ENCODE measurements around the gene CCDC170. TPM values are rescaled to one million over a fixed set of nuclear protein-coding genes. Genes with fewer than 3 reads are reported as not detected.

Gene CCDC170
- total RNA-seq, 5 donors from 2014 or later (not counting 1 experiment from before 2014, with no cell fraction given), result 0.07 to 0.32 TPM; not detected in 3

DNA sequence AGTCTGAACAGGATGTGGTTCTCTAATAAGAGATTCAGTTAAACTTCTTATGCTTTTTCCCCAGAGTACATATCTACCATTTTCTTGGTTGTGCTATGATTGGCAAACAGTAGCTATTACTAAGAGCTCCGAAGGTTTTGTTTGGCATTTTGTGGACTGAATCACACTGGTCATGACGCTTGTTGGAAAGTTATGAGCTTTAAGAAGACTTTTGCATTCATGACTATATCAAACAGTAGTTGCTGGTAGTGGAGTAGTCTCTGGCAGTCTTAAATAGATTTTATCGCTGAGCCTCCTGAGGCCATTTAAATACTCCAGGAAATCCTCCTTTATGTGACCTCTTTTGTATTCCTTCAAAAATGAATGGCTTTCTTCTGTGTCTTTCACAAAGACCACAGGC is 40.8 kb downstream of the CCDC170 start:
- ATAC-seq (replicated peaks in 1 of 4) (no peak), DNase-seq (no peak)
- no peaks in the 10 kb centered on the region for H3K9me3 ChIP-seq
- POLR2A ChIA-PET, result no interaction called here
- no peaks in the 10 kb centered on the region for H3K36me3 Mint-ChIP-seq
- no peaks in the 10 kb centered on the region for H3K4me1 Mint-ChIP-seq
- CTCF ChIA-PET, result no interaction called here
- no peaks in the 10 kb centered on the region for H3K36me3 ChIP-seq (ENCODE audit: control insufficient read depth in 2 of 2, extremely low read depth in 1 of 2, insufficient read depth in 1 of 2, low read length in 1 of 2)
- no peak overlapping the region for H3K27ac ChIP-seq (ENCODE audit: low read length)
- peaks cover 7 to 8% (median 8%) of the 10 kb centered on the region in 3 donors for H3K9me3 Mint-ChIP-seq
- H3K27ac Mint-ChIP-seq, result no peak overlapping the region
- no peak overlapping the region for H3K4me3 ChIP-seq (ENCODE audit: control insufficient read depth in 1 of 2, extremely low read depth in 1 of 2, low read length in 1 of 2)
- H3K27me3 ChIP-seq (replicated peaks in 1 of 2; ENCODE audit: control insufficient read depth in 2 of 2, extremely low read depth in 1 of 2, insufficient read depth in 2 of 2, low read length in 1 of 2), result no peaks in the 10 kb centered on the region
- WGBS (ENCODE audit: insufficient coverage), result no CpG with 5 or more reads among the region's 3 CpGs
- no peak overlapping the region for H3K4me3 Mint-ChIP-seq
- peaks cover 6 to 7% of the 10 kb centered on the region in 2 donors for H3K27me3 Mint-ChIP-seq
- H3K4me1 ChIP-seq (ENCODE audit: control insufficient read depth in 1 of 2, extremely low read depth in 1 of 2, insufficient read depth in 2 of 2, low read length in 2 of 2), result no peaks in the 10 kb centered on the region

DNA sequence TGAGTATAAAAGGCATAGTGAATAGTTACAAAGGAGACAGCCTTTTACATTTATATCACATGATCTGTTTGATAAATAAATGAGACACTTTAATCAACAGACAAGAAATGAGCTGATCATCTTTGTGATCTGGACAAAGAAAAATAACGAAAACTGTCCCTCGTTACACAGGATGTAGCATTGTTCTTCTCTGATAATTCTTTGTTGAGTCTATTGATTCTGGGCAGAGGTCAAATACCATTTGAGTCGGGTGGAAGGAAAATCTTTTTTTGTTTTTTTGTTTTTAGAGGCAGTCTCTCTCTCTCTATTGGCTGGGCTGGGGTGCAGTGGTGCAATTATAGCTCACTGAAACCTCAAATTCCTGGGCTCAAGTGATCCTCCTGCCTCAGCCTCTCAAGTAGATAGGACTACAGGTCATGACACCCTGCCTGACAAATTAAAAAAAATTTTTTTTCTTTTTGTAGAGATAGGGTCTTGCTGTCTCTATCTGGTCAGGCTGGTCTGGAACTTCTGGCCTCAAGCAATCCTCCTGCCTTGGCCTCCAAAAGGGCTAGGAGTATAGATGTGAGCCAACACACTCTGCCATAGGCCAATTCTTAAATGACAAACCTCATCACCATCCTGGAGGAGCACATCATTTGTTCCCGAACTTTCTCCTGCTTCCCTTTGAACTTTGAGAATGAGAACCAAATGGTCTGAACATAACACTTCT is 41.8 kb downstream of the CCDC170 start:
- no peaks in the 10 kb centered on the region for H3K36me3 ChIP-seq (ENCODE audit: control insufficient read depth in 2 of 2, extremely low read depth in 1 of 2, insufficient read depth in 1 of 2, low read length in 1 of 2)
- no peak overlapping the region for H3K4me3 ChIP-seq (ENCODE audit: control insufficient read depth in 1 of 2, extremely low read depth in 1 of 2, low read length in 1 of 2)
- no peaks in the 10 kb centered on the region for H3K4me1 ChIP-seq (ENCODE audit: control insufficient read depth in 1 of 2, extremely low read depth in 1 of 2, insufficient read depth in 2 of 2, low read length in 2 of 2)
- ATAC-seq (replicated peaks in 1 of 4) (no peak), DNase-seq (no peak)
- H3K27ac ChIP-seq (ENCODE audit: low read length), result no peak overlapping the region
- Mint-ChIP-seq H3K27me3 (peaks cover 5 to 6% of the 10 kb centered on the region in 2 donors), H3K9me3 (peaks cover 8 to 12% (median 12%) of the 10 kb centered on the region in 3 donors), H3K4me1 (no peaks in the 10 kb centered on the region), H3K4me3 (no peak overlapping the region), H3K27ac (no peak overlapping the region), H3K36me3 (no peaks in the 10 kb centered on the region)
- POLR2A ChIA-PET, result interaction anchor here in 1 of 2 donors (0.6 kb wide), 1 partner anchor 671 kb away, joined by 8 read pairs; no protein-coding TSS in a partner anchor
- 100% methylated on average over 2 of the region's 4 CpGs for WGBS (ENCODE audit: insufficient coverage)
- no peaks in the 10 kb centered on the region for H3K9me3 ChIP-seq
- CTCF ChIA-PET, result interaction anchor here in 1 of 2 donors (0.6 kb wide), 1 partner anchor 43 kb away, joined by 5 read pairs; no protein-coding TSS in a partner anchor
- no peaks in the 10 kb centered on the region for H3K27me3 ChIP-seq (replicated peaks in 1 of 2; ENCODE audit: control insufficient read depth in 2 of 2, extremely low read depth in 1 of 2, insufficient read depth in 2 of 2, low read length in 1 of 2)

DNA sequence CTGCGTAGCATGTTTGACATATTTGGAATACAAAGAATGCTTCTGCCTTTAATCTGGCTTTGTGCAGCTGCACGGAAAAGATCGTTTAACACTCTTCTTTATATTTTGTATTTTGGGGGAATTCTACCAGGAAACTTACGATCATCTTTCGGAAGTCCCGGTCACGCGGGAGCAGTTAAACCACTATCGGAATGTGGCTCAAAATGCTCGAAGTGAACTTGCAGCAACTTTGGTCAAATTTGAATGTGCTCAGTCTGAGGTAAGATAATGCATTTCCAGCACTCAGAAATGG is 42.3 kb downstream of the CCDC170 start:
- no peaks in the 10 kb centered on the region for H3K9me3 ChIP-seq
- no peak overlapping the region for H3K27ac ChIP-seq (ENCODE audit: low read length)
- ATAC-seq (replicated peaks in 1 of 4), result no peak
- POLR2A ChIA-PET, result no interaction called here
- H3K9me3 Mint-ChIP-seq, result peaks cover 10 to 17% (median 16%) of the 10 kb centered on the region in 3 donors
- WGBS (ENCODE audit: insufficient coverage), result 94% methylated on average over 7 of the region's 10 CpGs
- H3K27ac Mint-ChIP-seq, result no peak overlapping the region
- no peaks in the 10 kb centered on the region for H3K4me1 ChIP-seq (ENCODE audit: control insufficient read depth in 1 of 2, extremely low read depth in 1 of 2, insufficient read depth in 2 of 2, low read length in 2 of 2)
- H3K4me3 Mint-ChIP-seq, result no peak overlapping the region
- CTCF ChIA-PET, result no interaction called here
- H3K36me3 Mint-ChIP-seq, result no peaks in the 10 kb centered on the region
- no peak for DNase-seq
- H3K4me1 Mint-ChIP-seq, result no peaks in the 10 kb centered on the region
- H3K36me3 ChIP-seq (ENCODE audit: control insufficient read depth in 2 of 2, extremely low read depth in 1 of 2, insufficient read depth in 1 of 2, low read length in 1 of 2), result no peaks in the 10 kb centered on the region
- H3K4me3 ChIP-seq (ENCODE audit: control insufficient read depth in 1 of 2, extremely low read depth in 1 of 2, low read length in 1 of 2), result no peak overlapping the region
- peaks cover 5 to 6% of the 10 kb centered on the region in 2 donors for H3K27me3 Mint-ChIP-seq
- no peaks in the 10 kb centered on the region for H3K27me3 ChIP-seq (replicated peaks in 1 of 2; ENCODE audit: control insufficient read depth in 2 of 2, extremely low read depth in 1 of 2, insufficient read depth in 2 of 2, low read length in 1 of 2)

DNA sequence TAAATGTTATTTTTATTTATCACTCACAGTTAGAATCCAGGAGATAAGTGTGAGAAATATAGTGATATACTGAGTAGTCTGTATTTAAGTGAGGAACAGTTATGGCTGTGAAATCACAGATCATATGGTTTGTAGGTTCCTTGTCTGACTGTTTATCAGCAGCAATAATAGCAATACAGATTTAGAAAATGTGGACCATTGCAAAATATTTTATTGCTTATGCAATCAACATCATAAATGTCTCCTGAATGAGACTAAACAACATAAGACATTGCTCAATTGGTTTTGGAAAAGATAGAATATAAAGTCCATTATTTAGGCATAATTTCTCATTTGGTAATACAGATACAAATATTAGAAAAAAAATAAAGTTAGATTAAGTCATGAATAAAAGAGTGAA is 43.7 kb downstream of the CCDC170 start:
- ChIA-PET CTCF (no interaction called here), POLR2A (no interaction called here)
- Mint-ChIP-seq H3K9me3 (peaks cover 10 to 19% (median 18%) of the 10 kb centered on the region in 3 donors), H3K4me1 (no peaks in the 10 kb centered on the region), H3K4me3 (no peak overlapping the region), H3K27ac (no peak overlapping the region), H3K27me3 (peaks cover 5 to 6% of the 10 kb centered on the region in 2 donors), H3K36me3 (no peaks in the 10 kb centered on the region)
- peaks cover 0 to 2% of the 10 kb centered on the region in 2 experiments for H3K27me3 ChIP-seq (replicated peaks in 1 of 2; ENCODE audit: control insufficient read depth in 2 of 2, extremely low read depth in 1 of 2, insufficient read depth in 2 of 2, low read length in 1 of 2)
- no peak overlapping the region for H3K27ac ChIP-seq (ENCODE audit: low read length)
- no peaks in the 10 kb centered on the region for H3K9me3 ChIP-seq
- no peak for DNase-seq
- H3K4me3 ChIP-seq (ENCODE audit: control insufficient read depth in 1 of 2, extremely low read depth in 1 of 2, low read length in 1 of 2), result no peak overlapping the region
- no peak for ATAC-seq (replicated peaks in 1 of 4)
- no peaks in the 10 kb centered on the region for H3K4me1 ChIP-seq (ENCODE audit: control insufficient read depth in 1 of 2, extremely low read depth in 1 of 2, insufficient read depth in 2 of 2, low read length in 2 of 2)
- H3K36me3 ChIP-seq (ENCODE audit: control insufficient read depth in 2 of 2, extremely low read depth in 1 of 2, insufficient read depth in 1 of 2, low read length in 1 of 2), result no peaks in the 10 kb centered on the region

DNA sequence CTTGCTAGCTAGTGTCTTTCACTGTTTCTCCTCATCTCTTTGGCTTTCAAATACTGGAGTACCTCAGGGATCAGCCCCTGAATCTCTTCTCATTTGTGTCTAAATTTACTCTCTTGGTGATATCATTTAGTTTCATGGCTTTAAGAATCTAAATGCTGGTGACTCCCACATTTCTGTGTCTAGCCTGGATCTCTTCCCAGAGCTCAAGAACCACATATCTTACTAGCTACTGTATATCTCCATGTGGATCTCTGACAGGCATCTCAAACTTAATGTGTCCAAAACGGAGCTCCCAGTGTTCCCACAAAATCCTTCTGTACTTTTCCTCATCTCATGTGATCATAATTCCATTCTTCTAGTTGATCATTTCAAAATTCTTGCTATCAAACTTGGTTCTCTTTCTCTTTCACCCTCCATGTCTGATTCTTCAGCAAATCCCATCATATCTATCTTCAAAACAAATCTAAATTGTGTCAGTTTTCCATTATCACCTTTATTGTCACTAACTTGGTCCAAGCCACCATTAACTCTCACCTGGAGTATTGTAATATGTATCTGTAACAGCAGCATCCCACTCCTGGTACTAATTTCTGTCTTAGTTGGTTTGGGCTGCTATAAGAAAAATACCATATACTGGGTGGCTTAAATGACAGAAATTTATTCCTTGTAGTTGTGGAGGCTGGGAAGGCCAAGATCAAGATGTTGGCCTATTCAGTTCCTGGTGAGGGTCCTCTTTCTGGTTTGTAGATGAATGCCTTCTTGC is 45.9 kb downstream of the CCDC170 start:
- Mint-ChIP-seq H3K4me3 (no peak overlapping the region), H3K36me3 (no peaks in the 10 kb centered on the region), H3K9me3 (peaks cover 10 to 19% (median 15%) of the 10 kb centered on the region in 3 donors), H3K27me3 (no peaks in the 10 kb centered on the region), H3K27ac (no peak overlapping the region), H3K4me1 (no peaks in the 10 kb centered on the region)
- H3K36me3 ChIP-seq (ENCODE audit: control insufficient read depth in 2 of 2, extremely low read depth in 1 of 2, insufficient read depth in 1 of 2, low read length in 1 of 2), result no peaks in the 10 kb centered on the region
- ATAC-seq (replicated peaks in 1 of 4) (no peak), DNase-seq (no peak)
- ChIA-PET CTCF (interaction anchor here in 1 of 2 donors (0.6 kb wide), 1 partner anchor 226 kb away, joined by 4 read pairs; no protein-coding TSS in a partner anchor), POLR2A (no interaction called here)
- H3K4me3 ChIP-seq (ENCODE audit: control insufficient read depth in 1 of 2, extremely low read depth in 1 of 2, low read length in 1 of 2), result no peak overlapping the region
- no peaks in the 10 kb centered on the region for H3K4me1 ChIP-seq (ENCODE audit: control insufficient read depth in 1 of 2, extremely low read depth in 1 of 2, insufficient read depth in 2 of 2, low read length in 2 of 2)
- H3K9me3 ChIP-seq, result no peaks in the 10 kb centered on the region
- H3K27ac ChIP-seq (ENCODE audit: low read length), result no peak overlapping the region
- peaks cover 0 to 2% of the 10 kb centered on the region in 2 experiments for H3K27me3 ChIP-seq (replicated peaks in 1 of 2; ENCODE audit: control insufficient read depth in 2 of 2, extremely low read depth in 1 of 2, insufficient read depth in 2 of 2, low read length in 1 of 2)
- WGBS (ENCODE audit: insufficient coverage), result 0% methylated on average over 1 of the region's 1 CpG

DNA sequence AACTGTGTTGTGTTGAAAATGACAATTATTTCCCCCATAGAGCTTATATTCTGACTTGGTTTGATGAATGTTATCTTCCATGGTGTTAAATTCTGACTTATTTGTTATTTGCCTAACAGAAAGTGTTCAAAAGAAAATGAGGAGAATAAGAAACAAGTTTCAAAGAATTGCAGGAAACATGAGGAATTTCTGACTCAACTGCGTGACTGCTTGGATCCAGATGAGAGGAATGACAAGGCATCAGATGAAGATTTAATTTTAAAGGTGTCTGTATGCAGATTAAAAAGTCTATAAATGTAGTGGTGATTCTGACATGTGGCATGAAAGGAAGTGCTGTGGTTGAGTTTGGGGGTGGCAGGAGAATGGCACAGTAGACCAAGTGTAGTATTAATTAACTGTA is 50.6 kb downstream of the CCDC170 start:
- ChIA-PET POLR2A (interaction anchor here in 1 of 2 donors (0.6 kb wide), 1 partner anchor 945 kb away, joined by 3 read pairs; no protein-coding TSS in a partner anchor), CTCF (no interaction called here)
- Histone ChIP-seq H3K9me3 (no peaks in the 10 kb centered on the region), H3K4me3 (ENCODE audit: control insufficient read depth in 1 of 2, extremely low read depth in 1 of 2, low read length in 1 of 2) (no peak overlapping the region), H3K36me3 (ENCODE audit: control insufficient read depth in 2 of 2, extremely low read depth in 1 of 2, insufficient read depth in 1 of 2, low read length in 1 of 2) (no peaks in the 10 kb centered on the region), H3K4me1 (ENCODE audit: control insufficient read depth in 1 of 2, extremely low read depth in 1 of 2, insufficient read depth in 2 of 2, low read length in 2 of 2) (no peaks in the 10 kb centered on the region), H3K27me3 (replicated peaks in 1 of 2; ENCODE audit: control insufficient read depth in 2 of 2, extremely low read depth in 1 of 2, insufficient read depth in 2 of 2, low read length in 1 of 2) (peaks cover 0 to 12% of the 10 kb centered on the region in 2 experiments), H3K27ac (ENCODE audit: low read length) (no peak overlapping the region)
- DNase-seq (no peak), ATAC-seq (replicated peaks in 1 of 4) (no peak)
- Mint-ChIP-seq H3K27ac (no peak overlapping the region), H3K9me3 (peaks cover 6 to 14% (median 11%) of the 10 kb centered on the region in 3 donors), H3K4me3 (no peak overlapping the region), H3K4me1 (no peaks in the 10 kb centered on the region), H3K27me3 (peaks cover 4 to 9% of the 10 kb centered on the region in 2 donors), H3K36me3 (no peaks in the 10 kb centered on the region)
- WGBS (ENCODE audit: insufficient coverage), result 33% methylated on average over 1 of the region's 1 CpG

All from T-cell (primary cell).